BLaER1 (cell line): ENCODE results near the gene ISOC2.

Experiments
- H3K27ac ChIP-seq: shearing (Covaris generic); formaldehyde crosslinking; 2 replicates; pipeline ENCODE4 v1.8.1; 2022
- H3K27me3 ChIP-seq: shearing (Covaris generic); formaldehyde crosslinking; 2 replicates; pipeline ENCODE4 v1.8.1; 2022
- H3K36me3 ChIP-seq: shearing (Covaris generic); formaldehyde crosslinking; 2 replicates; pipeline ENCODE4 v1.8.1; 2022
- H3K4me1 ChIP-seq: shearing (Covaris generic); formaldehyde crosslinking; 2 replicates; pipeline ENCODE4 v1.8.1; 2022
- H3K4me2 ChIP-seq: shearing (Covaris generic); formaldehyde crosslinking; 2 replicates; pipeline ENCODE4 v1.8.1; 2022
- H3K4me3 ChIP-seq: shearing (Covaris generic); formaldehyde crosslinking; 2 replicates; pipeline ENCODE4 v1.8.1; 2022
- H3K9ac ChIP-seq: shearing (Covaris generic); formaldehyde crosslinking; 2 replicates; pipeline ENCODE4 v1.8.1; 2022
- H3K9me3 ChIP-seq: shearing (Covaris generic); formaldehyde crosslinking; 2 replicates; pipeline ENCODE4 v1.8.1; 2022
- H4K20me1 ChIP-seq: shearing (Covaris generic); formaldehyde crosslinking; 2 replicates; pipeline ENCODE4 v1.8.1; 2022
- Cebpa-rat ChIP-seq: shearing (Covaris generic); IDR thresholded peaks from 2 replicates; pipeline ENCODE4 v1.8.1; 2022

ISOC2 gene

GRCh38 chr19:55443045-55443823 lies 18.2 kb downstream of the ISOC2 start, which contains the start of gene SHISA7:
Gene SHISA7, minus strand, starts transcription at chr19:55443300. Its CDS starts 437 bp downstream, at chr19:55442863.
- no peak within 1 kb of the TSS for H3K4me2 ChIP-seq
- peaks cover 20% of the 10 kb centered on the region; the same call in 1 of the 2 replicates for H4K20me1 ChIP-seq
- no peaks in the 10 kb centered on the region for H3K36me3 ChIP-seq
- no peak within 1 kb of the TSS for H3K27ac ChIP-seq
- peaks cover 13% of the 10 kb centered on the region; the same call in 1 of the 2 replicates for H3K4me1 ChIP-seq
- TF ChIP-seq Cebpa-rat: no peak
- 0 out of 2 replicates have a peak, but pooled peaks cover 7% of the 10 kb centered on the region for H3K9me3 ChIP-seq
- H3K4me3 ChIP-seq: no peak within 1 kb of the TSS
- H3K9ac ChIP-seq: no peak within 1 kb of the TSS
- H3K27me3 ChIP-seq: peaks cover 96% of the 10 kb centered on the region

GRCh38 chr19:55442372-55442961 lies 19.0 kb downstream of the ISOC2 start:
- H3K27me3 ChIP-seq: peaks cover 96% of the 10 kb centered on the region
- peaks cover 13% of the 10 kb centered on the region; the same call in 1 of the 2 replicates for H3K4me1 ChIP-seq
- H3K9ac ChIP-seq: no peak overlapping the region
- H3K36me3 ChIP-seq: no peaks in the 10 kb centered on the region
- H3K4me2 ChIP-seq: no peak overlapping the region
- TF ChIP-seq Cebpa-rat: no peak
- no peak overlapping the region for H3K4me3 ChIP-seq
- H4K20me1 ChIP-seq: peaks cover 20% of the 10 kb centered on the region; the same call in 1 of the 2 replicates
- H3K9me3 ChIP-seq: 0 out of 2 replicates have a peak, but pooled peaks cover 7% of the 10 kb centered on the region
- H3K27ac ChIP-seq: no peak overlapping the region

GRCh38 chr19:55441692-55442321 lies 19.6 kb downstream of the ISOC2 start:
- H3K27ac ChIP-seq: no peak overlapping the region
- H3K4me3 ChIP-seq: no peak overlapping the region
- H3K9me3 ChIP-seq: 0 out of 2 replicates have a peak, but pooled peaks cover 7% of the 10 kb centered on the region
- no peak for TF ChIP-seq Cebpa-rat
- no peak overlapping the region for H3K4me2 ChIP-seq
- peaks cover 13% of the 10 kb centered on the region; the same call in 1 of the 2 replicates for H3K4me1 ChIP-seq
- H3K27me3 ChIP-seq: peaks cover 96% of the 10 kb centered on the region
- H3K9ac ChIP-seq: no peak overlapping the region
- no peaks in the 10 kb centered on the region for H3K36me3 ChIP-seq
- H4K20me1 ChIP-seq: peaks cover 20% of the 10 kb centered on the region; the same call in 1 of the 2 replicates

- TF ChIP-seq Cebpa-rat: no peak
- H3K36me3 ChIP-seq: no peaks in the 10 kb centered on the region
- H4K20me1 ChIP-seq: peaks cover 20% of the 10 kb centered on the region; the same call in 1 of the 2 replicates
- no peak overlapping the region for H3K4me3 ChIP-seq
- H3K9ac ChIP-seq: no peak overlapping the region
- peaks cover 96% of the 10 kb centered on the region for H3K27me3 ChIP-seq
- peaks cover 13% of the 10 kb centered on the region; the same call in 1 of the 2 replicates for H3K4me1 ChIP-seq
- H3K4me2 ChIP-seq: no peak overlapping the region
- H3K27ac ChIP-seq: no peak overlapping the region
- 0 out of 2 replicates have a peak, but pooled peaks cover 7% of the 10 kb centered on the region for H3K9me3 ChIP-seq
Observed at GRCh38 chr19:55441319-55441691, 20.1 kb downstream of the ISOC2 start.

GRCh38 chr19:55440411-55441105 lies 20.9 kb downstream of the ISOC2 start:
- peaks cover 13% of the 10 kb centered on the region; the same call in 1 of the 2 replicates for H3K4me1 ChIP-seq
- no peak for TF ChIP-seq Cebpa-rat
- 0 out of 2 replicates have a peak, but pooled peaks cover 7% of the 10 kb centered on the region for H3K9me3 ChIP-seq
- H3K4me2 ChIP-seq: no peak overlapping the region
- H3K27ac ChIP-seq: no peak overlapping the region
- no peaks in the 10 kb centered on the region for H3K36me3 ChIP-seq
- peaks cover 20% of the 10 kb centered on the region; the same call in 1 of the 2 replicates for H4K20me1 ChIP-seq
- peaks cover 97% of the 10 kb centered on the region for H3K27me3 ChIP-seq
- H3K9ac ChIP-seq: no peak overlapping the region
- H3K4me3 ChIP-seq: no peak overlapping the region

GRCh38 chr19:55439052-55439451 lies 22.4 kb downstream of the ISOC2 start:
- Histone ChIP-seq H3K4me2 (no peak overlapping the region), H3K27ac (no peak overlapping the region), H3K9ac (no peak overlapping the region), H3K4me3 (no peak overlapping the region), H3K9me3 (0 out of 2 replicates have a peak, but pooled peaks cover 7% of the 10 kb centered on the region), H3K4me1 (peaks cover 13% of the 10 kb centered on the region; the same call in 1 of the 2 replicates), H3K27me3 (peaks cover 86% of the 10 kb centered on the region), H3K36me3 (no peaks in the 10 kb centered on the region), H4K20me1 (peaks cover 20% of the 10 kb centered on the region; the same call in 1 of the 2 replicates)
- TF ChIP-seq Cebpa-rat: no peak

- Histone ChIP-seq H3K4me1 (peaks cover 13% of the 10 kb centered on the region; the same call in 1 of the 2 replicates), H3K9ac (no peak overlapping the region), H3K36me3 (no peaks in the 10 kb centered on the region), H4K20me1 (peaks cover 20% of the 10 kb centered on the region; the same call in 1 of the 2 replicates), H3K4me3 (no peak overlapping the region), H3K4me2 (no peak overlapping the region), H3K27ac (no peak overlapping the region), H3K9me3 (peaks cover 15% of the 10 kb centered on the region; the same call in 1 of the 2 replicates), H3K27me3 (peaks cover 70% of the 10 kb centered on the region)
- no peak for TF ChIP-seq Cebpa-rat
Observed at GRCh38 chr19:55437410-55437809, 24.0 kb downstream of the ISOC2 start.

- Histone ChIP-seq H3K4me3 (no peak overlapping the region), H3K36me3 (no peaks in the 10 kb centered on the region), H4K20me1 (peaks cover 20% of the 10 kb centered on the region; the same call in 1 of the 2 replicates), H3K9ac (no peak overlapping the region), H3K4me1 (peaks cover 11% of the 10 kb centered on the region; the same call in 1 of the 2 replicates), H3K27me3 (peaks cover 64% of the 10 kb centered on the region), H3K9me3 (peaks cover 21% of the 10 kb centered on the region), H3K27ac (no peak overlapping the region), H3K4me2 (no peak overlapping the region)
- no peak for TF ChIP-seq Cebpa-rat
Observed at GRCh38 chr19:55436847-55437246, 24.6 kb downstream of the ISOC2 start.

- H3K4me3 ChIP-seq: no peak overlapping the region
- no peaks in the 10 kb centered on the region for H3K36me3 ChIP-seq
- no peaks in the 10 kb centered on the region for H3K4me1 ChIP-seq
- H3K27me3 ChIP-seq: peaks cover 46% of the 10 kb centered on the region
- H3K9ac ChIP-seq: no peak overlapping the region
- TF ChIP-seq Cebpa-rat: no peak
- H3K9me3 ChIP-seq: peaks cover 31% of the 10 kb centered on the region
- H4K20me1 ChIP-seq: peaks cover 11% of the 10 kb centered on the region; the same call in 1 of the 2 replicates
- H3K27ac ChIP-seq: no peak overlapping the region
- H3K4me2 ChIP-seq: no peak overlapping the region
Observed at GRCh38 chr19:55435020-55435419, 26.4 kb downstream of the ISOC2 start.
